Measurements from ENCODE around the gene RORB. TPM values are rescaled to one million over a fixed set of nuclear protein-coding genes. Genes with fewer than 3 reads are reported as not detected.
"Not testable (repeated sequence)": the region's sequence is repeated elsewhere in the genome, so short reads cannot be mapped to it uniquely, and the experiment has no call there.

RORB gene
- total RNA-seq, 2 donors from 2014 or later = not detected

DNA sequence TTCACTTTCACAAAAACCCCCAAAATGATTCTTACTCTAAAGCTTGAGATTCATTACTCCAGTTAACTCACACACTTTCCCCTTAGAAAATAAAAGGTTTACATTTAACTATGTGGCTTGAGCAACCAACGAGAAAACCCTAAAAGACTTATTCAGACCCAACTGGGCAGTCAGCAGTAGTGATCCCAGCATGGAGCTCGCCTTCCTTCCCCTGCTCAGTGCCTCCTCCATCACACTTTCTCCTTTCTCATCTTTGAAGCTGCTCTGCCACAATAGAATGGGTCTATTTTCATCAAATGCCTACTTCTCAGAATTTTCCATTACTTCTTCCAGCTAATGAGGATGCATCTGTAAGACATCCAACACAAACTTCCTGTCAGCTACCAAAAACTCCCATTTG is 29.1 kb downstream of the RORB start:
- ATAC-seq (no peak), DNase-seq (no peak)
- no peak overlapping the region for H3K4me3 Mint-ChIP-seq
- no peaks in the 10 kb centered on the region for H3K9me3 ChIP-seq (ENCODE audit: control insufficient read depth, low read length, poor library complexity, severe bottlenecking)
- H3K4me1 Mint-ChIP-seq = peaks cover 2% of the 10 kb centered on the region
- no peaks in the 10 kb centered on the region for H3K27me3 Mint-ChIP-seq
- H3K36me3 Mint-ChIP-seq (ENCODE audit: low read depth) = no peaks in the 10 kb centered on the region
- H3K27ac Mint-ChIP-seq = no peak overlapping the region

DNA sequence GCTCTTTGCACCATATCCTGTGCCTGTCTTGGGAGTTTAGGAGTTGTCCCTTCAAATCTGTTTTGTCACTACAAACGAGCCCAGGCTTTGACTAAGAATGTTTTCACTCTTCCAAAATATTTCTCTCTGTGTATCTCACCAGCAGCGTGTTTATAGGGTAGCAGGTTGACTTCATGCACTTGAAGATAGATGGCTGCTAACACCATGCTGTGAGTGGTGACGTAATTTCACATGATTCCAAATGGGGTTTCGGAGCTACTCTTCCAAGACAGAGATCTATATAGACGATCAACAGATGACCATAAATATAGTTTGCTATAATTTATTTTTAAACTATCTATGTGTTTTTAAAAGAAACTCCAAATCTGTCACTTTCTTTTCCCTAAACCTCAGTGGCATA is 30.6 kb downstream of the RORB start:
- Mint-ChIP-seq H3K27me3 (no peaks in the 10 kb centered on the region), H3K27ac (no peak overlapping the region), H3K4me3 (no peak overlapping the region), H3K4me1 (peaks cover 2% of the 10 kb centered on the region), H3K36me3 (ENCODE audit: low read depth) (no peaks in the 10 kb centered on the region)
- DNase-seq (no peak), ATAC-seq (no peak)
- H3K9me3 ChIP-seq (ENCODE audit: control insufficient read depth, low read length, poor library complexity, severe bottlenecking) = no peaks in the 10 kb centered on the region

DNA sequence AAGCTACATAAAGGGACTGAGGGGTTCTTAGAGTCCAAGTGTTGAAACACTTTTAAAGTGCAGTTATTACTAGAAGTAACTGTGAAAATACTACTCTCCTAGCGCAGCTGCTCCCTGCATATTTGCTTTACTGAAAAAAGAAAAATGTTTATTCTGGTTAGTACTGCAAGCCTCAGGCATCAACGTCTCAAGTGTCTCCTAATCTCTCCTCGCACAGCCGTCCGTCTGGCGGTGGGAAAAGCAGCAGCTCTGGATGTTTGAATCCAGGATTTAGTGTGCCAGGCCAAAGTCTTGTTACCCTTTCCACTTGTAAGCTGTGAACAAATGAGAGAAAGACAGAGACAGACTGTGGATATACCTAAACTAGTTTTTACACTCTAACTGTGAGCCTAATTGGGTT is 31.1 kb downstream of the RORB start:
- no peak for DNase-seq
- H3K9me3 ChIP-seq (ENCODE audit: control insufficient read depth, low read length, poor library complexity, severe bottlenecking) = no peaks in the 10 kb centered on the region
- H3K36me3 Mint-ChIP-seq (ENCODE audit: low read depth) = no peaks in the 10 kb centered on the region
- H3K27ac Mint-ChIP-seq = no peak overlapping the region
- peaks cover 2% of the 10 kb centered on the region for H3K4me1 Mint-ChIP-seq
- no peaks in the 10 kb centered on the region for H3K27me3 Mint-ChIP-seq
- H3K4me3 Mint-ChIP-seq = no peak overlapping the region
- ATAC-seq = no peak

DNA sequence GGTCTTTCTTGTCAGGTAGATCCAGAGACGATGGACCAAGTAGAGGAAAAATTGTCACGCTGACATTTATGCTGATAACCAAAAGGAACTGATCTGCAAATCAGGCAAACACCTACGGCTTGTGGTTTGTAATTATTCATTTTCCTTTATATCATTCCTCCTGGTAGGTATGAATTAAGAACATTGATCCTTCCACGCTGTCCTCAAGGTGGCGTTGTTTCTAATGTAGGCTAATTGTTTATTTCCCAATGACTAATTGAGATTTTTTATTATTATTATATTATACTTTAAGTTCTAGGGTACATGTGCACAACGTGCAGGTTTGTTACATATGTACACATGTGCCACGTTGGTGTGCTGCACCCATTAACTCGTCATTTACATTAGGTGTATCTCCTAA is 33.3 kb downstream of the RORB start:
- ATAC-seq; H3K4me1 Mint-ChIP-seq; DNase-seq; H3K36me3 Mint-ChIP-seq (ENCODE audit: low read depth); H3K9me3 ChIP-seq (ENCODE audit: control insufficient read depth, low read length, poor library complexity, severe bottlenecking); H3K27ac Mint-ChIP-seq; H3K27me3 Mint-ChIP-seq; H3K4me3 Mint-ChIP-seq: not testable (repeated sequence)

DNA sequence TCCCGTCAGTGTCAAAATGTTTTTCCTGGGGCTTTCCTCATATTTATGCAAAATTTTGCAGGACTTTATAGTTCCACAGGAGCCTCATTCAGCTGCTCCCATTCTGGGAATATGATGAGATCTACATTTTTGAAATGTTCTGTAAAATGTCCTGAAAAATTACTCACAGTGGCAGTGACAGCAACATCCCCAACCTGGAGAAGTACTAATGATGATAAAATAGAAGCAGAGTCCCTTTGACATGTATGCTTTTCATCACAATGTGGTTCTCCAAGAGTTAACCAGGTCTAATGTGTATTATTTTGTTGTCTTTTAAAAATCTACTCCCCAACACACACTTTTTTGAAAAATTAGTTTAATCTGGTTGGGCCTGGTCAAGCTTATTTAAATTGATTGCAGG is 36.1 kb downstream of the RORB start:
- H3K9me3 ChIP-seq (ENCODE audit: control insufficient read depth, low read length, poor library complexity, severe bottlenecking) = no peaks in the 10 kb centered on the region
- DNase-seq = no peak
- Mint-ChIP-seq H3K4me3 (no peak overlapping the region), H3K27ac (no peak overlapping the region), H3K36me3 (ENCODE audit: low read depth) (no peaks in the 10 kb centered on the region), H3K27me3 (no peaks in the 10 kb centered on the region), H3K4me1 (no peaks in the 10 kb centered on the region)
- no peak for ATAC-seq

DNA sequence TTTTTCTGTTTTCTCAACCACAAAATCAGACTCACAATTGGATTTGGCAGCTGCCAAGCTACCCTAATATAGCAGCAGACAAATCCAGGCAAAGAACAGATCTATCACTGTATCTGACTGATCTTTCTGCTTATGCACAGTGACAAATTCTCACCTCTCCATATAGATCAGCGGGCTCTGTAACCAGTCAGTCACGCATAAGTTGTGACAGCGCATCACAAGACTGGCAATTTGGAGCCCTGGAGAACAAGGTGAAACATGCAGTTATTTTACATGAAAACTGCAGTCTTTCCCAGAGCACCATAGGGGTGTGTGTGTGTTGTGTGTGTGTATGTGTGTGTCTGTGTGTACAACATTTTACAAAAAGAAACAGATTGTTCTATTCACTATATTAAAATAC is 37.7 kb downstream of the RORB start:
- ATAC-seq (no peak), DNase-seq (no peak)
- H3K27ac Mint-ChIP-seq = no peak overlapping the region
- no peaks in the 10 kb centered on the region for H3K4me1 Mint-ChIP-seq
- no peaks in the 10 kb centered on the region for H3K27me3 Mint-ChIP-seq
- H3K9me3 ChIP-seq (ENCODE audit: control insufficient read depth, low read length, poor library complexity, severe bottlenecking) = no peaks in the 10 kb centered on the region
- H3K4me3 Mint-ChIP-seq = no peak overlapping the region
- no peaks in the 10 kb centered on the region for H3K36me3 Mint-ChIP-seq (ENCODE audit: low read depth)

DNA sequence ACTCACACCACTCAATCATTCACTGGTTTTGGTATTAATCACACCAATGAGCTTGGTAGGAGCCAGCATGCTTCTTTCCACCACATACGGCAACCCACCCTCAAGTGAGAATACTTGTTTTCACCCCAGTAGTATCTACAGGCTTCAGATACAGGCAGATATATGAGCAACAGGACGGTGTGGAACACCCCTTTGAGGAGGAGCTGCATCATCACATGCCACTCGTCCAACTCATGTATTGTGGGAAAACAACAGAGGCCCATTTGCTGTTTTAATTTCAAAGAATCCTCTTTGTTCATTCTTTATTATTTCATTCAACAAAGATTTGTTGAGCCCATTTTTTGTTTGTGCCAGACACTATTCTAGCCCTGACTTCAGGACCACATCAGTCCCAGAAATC is 46.0 kb downstream of the RORB start:
- no peaks in the 10 kb centered on the region for H3K9me3 ChIP-seq (ENCODE audit: control insufficient read depth, low read length, poor library complexity, severe bottlenecking)
- ATAC-seq (no peak), DNase-seq (no peak)
- Mint-ChIP-seq H3K36me3 (ENCODE audit: low read depth) (no peaks in the 10 kb centered on the region), H3K4me1 (no peaks in the 10 kb centered on the region), H3K27me3 (no peaks in the 10 kb centered on the region), H3K27ac (no peak overlapping the region), H3K4me3 (no peak overlapping the region)

DNA sequence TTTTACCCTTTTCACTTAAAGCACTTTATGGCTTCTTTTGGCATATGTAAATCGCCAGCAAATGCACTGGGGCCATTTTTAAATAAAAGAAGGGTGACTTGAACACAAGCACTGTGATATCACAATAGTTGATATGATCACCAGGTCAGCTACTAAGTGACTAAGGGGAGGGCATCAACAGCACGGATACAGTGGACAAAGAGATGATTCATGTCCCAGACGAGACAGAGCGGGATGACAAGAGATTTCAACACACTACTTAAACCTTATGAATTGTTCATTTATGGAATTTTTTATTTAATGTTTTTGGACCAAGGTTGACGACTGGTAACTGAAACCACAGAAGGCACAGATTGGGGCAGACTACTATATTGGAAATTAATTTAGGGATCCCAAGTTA is 54.1 kb downstream of the RORB start:
- no peaks in the 10 kb centered on the region for H3K9me3 ChIP-seq (ENCODE audit: control insufficient read depth, low read length, poor library complexity, severe bottlenecking)
- ATAC-seq = no peak
- Mint-ChIP-seq H3K4me1 (no peaks in the 10 kb centered on the region), H3K36me3 (ENCODE audit: low read depth) (no peaks in the 10 kb centered on the region), H3K27me3 (no peaks in the 10 kb centered on the region), H3K27ac (no peak overlapping the region), H3K4me3 (no peak overlapping the region)
- no peak for DNase-seq

DNA sequence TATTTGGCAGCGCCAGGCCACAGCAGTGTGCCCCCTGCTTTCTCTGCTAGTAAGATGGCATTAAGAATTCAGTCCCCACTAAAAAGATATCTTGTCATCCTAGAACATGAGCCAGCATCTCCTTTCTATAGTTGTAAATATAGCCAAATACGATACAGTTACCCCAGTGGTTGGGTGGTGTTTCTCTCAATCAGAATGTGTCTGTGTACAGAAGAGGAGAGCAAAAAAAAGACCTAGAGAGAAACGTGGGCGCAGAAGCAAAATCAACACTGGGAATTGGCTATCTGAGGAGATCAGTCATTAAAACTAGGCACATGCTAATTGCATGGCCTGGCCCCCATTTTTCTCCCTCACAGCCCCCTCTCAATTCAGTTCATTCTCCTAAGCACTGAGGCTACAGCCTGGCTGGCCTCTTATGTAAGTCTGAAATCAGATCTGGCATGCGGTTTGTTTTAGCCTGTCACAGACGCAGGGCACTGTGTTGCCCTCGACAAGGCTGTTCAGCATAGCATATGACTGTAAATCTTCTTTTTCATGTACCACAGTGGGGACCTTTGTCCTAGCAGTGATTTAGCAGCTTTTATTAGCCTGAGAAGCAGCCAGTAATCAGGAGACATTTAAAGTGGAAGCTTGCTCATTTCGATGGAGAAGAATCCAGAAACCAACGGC is 57.8 kb downstream of the RORB start:
- no peaks in the 10 kb centered on the region for H3K9me3 ChIP-seq (ENCODE audit: control insufficient read depth, low read length, poor library complexity, severe bottlenecking)
- H3K36me3 Mint-ChIP-seq (ENCODE audit: low read depth) = no peaks in the 10 kb centered on the region
- peaks cover 7% of the 10 kb centered on the region for H3K27me3 Mint-ChIP-seq

DNA sequence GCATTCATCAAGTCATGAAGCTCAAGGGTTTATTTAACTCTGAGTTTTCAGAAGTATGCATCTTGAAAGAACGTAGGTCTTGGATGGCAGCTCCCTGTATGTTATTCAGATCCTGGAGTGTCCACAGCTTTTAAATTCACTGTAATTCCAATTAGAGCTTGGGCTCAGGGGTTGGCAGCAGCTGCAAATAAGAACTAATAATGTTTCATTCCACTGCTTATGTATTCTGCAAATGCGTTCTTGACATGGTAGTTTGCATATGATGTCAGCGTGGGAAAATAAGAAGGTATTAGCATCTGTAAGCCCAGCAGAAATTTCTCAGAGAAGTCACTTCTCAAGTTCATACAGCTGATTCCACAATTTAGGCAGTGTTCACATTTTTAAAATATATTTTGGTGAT is 58.4 kb downstream of the RORB start:
- Mint-ChIP-seq H3K27ac (no peak overlapping the region), H3K4me1 (no peaks in the 10 kb centered on the region), H3K36me3 (ENCODE audit: low read depth) (no peaks in the 10 kb centered on the region), H3K27me3 (peaks cover 7% of the 10 kb centered on the region), H3K4me3 (no peak overlapping the region)
- DNase-seq (no peak), ATAC-seq (no peak)
- H3K9me3 ChIP-seq (ENCODE audit: control insufficient read depth, low read length, poor library complexity, severe bottlenecking) = no peaks in the 10 kb centered on the region

More for the DNA sequence above, 57.8 kb downstream of the RORB start:
- no peak overlapping the region for H3K4me3 Mint-ChIP-seq
- H3K4me1 Mint-ChIP-seq = no peaks in the 10 kb centered on the region
- no peak overlapping the region for H3K27ac Mint-ChIP-seq
- DNase-seq = no peak
- ATAC-seq = no peak

DNA sequence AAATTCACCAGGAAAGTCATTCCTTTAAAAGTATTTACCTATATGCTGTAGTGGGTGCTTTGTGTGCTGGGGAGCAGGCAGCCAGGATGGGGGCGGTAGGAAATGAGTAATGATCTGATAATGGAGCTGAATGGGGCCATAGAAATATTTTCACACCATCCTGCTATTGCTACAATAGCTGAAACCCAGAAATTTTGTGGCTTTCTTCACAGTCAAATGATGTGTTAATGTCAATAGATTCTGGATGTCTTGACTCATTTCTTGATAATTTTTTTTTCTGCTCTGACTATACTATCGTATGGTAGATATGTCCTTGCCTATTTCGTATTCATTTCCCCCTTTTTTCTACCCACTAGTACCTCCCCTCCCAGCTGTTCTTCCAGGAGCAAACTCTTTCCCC is 59.5 kb downstream of the RORB start:
- ATAC-seq (no peak), DNase-seq (no peak)
- Mint-ChIP-seq H3K4me3 (no peak overlapping the region), H3K36me3 (ENCODE audit: low read depth) (no peaks in the 10 kb centered on the region), H3K27me3 (peaks cover 7% of the 10 kb centered on the region), H3K4me1 (no peaks in the 10 kb centered on the region), H3K27ac (no peak overlapping the region)
- no peaks in the 10 kb centered on the region for H3K9me3 ChIP-seq (ENCODE audit: control insufficient read depth, low read length, poor library complexity, severe bottlenecking)

DNA sequence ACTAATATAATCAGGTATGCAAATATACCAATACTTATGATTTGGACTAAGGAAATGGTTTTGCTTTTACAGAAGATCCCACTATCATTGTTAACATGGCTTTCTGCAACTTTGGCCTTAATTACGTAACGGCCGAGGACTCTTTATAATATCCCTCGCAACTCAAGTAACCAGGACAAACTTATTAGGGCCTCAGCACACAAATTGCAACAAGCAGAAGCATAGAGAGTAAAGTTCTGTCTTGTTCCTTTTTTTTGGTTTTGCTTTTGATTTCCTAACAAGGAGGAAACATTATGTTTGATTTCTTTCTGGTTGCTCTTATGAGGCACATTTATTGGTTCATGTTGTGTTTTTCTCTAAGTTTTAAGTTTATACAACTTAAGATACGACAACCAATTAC is 60.4 kb downstream of the RORB start:
- Mint-ChIP-seq H3K4me3 (no peak overlapping the region), H3K27ac (no peak overlapping the region), H3K4me1 (no peaks in the 10 kb centered on the region), H3K27me3 (peaks cover 7% of the 10 kb centered on the region), H3K36me3 (ENCODE audit: low read depth) (no peaks in the 10 kb centered on the region)
- ATAC-seq (no peak), DNase-seq (no peak)
- no peaks in the 10 kb centered on the region for H3K9me3 ChIP-seq (ENCODE audit: control insufficient read depth, low read length, poor library complexity, severe bottlenecking)

DNA sequence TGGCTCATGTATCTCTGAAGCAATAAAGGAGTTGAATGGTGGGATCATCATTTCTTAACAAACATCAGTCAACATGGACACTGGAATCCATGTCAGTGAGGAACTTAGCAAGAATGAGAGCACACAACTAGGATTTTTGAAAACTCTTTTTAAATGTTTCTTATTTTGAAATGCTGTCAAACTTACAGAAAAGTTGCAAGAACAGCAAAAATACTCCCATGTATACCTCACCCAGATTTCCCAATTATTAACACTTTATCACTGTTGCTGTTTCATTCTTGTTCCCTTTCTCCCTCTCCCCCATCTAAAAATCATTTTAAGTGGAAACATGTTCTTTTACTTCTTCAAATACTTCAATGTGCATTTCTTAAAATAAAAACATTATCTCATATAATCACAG is 65.5 kb downstream of the RORB start:
- no peak for DNase-seq
- H3K36me3 Mint-ChIP-seq (ENCODE audit: low read depth) = no peaks in the 10 kb centered on the region

DNA sequence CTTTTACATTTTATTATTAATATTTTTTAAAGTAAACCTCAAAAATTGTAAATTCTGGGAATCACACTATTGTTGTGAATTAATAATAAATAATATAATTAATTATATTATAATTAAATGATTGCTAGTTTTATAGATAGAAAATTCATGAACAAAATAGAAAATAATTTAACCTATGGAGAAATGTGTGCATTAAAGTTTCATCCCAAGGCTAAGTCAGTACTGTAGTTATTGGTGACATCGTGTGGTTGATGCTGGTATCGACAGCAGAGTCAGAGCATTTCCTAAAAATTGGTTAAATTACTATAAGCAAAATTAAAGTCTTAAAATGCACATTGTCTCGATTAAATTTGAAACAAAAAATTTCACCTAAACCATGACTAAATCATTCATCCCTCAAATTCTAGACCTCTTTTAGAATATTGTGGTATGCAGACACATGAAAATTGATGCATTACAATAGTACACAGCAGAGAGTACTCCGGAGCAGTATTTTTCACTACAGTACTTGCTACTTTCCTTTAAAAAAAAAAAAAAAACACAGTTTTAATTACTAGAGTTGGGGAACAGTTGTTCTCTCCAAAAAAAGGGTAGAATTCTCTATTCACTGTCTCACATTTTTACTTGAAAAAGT is 73.9 kb downstream of the RORB start:
- peaks cover 5% of the 10 kb centered on the region for H3K27me3 Mint-ChIP-seq

More for the DNA sequence above, 65.5 kb downstream of the RORB start:
- H3K27ac Mint-ChIP-seq = no peak overlapping the region
- H3K27me3 Mint-ChIP-seq = peaks cover 7% of the 10 kb centered on the region
- no peaks in the 10 kb centered on the region for H3K4me1 Mint-ChIP-seq
- no peak overlapping the region for H3K4me3 Mint-ChIP-seq
- no peaks in the 10 kb centered on the region for H3K9me3 ChIP-seq (ENCODE audit: control insufficient read depth, low read length, poor library complexity, severe bottlenecking)
- no peak for ATAC-seq

More for the DNA sequence above, 73.9 kb downstream of the RORB start:
- ATAC-seq (no peak), DNase-seq (no peak)
- Mint-ChIP-seq H3K27ac (no peak overlapping the region), H3K4me3 (no peak overlapping the region), H3K36me3 (ENCODE audit: low read depth) (no peaks in the 10 kb centered on the region), H3K4me1 (no peaks in the 10 kb centered on the region)
- no peaks in the 10 kb centered on the region for H3K9me3 ChIP-seq (ENCODE audit: control insufficient read depth, low read length, poor library complexity, severe bottlenecking)

All from T-helper 17 cell (primary cell).